Measurements from ENCODE around the gene MKRN1.
A peak's percentile ranks its signal among the peaks of the same experiment; 100 is the strongest.

MKRN1 gene, protein sequence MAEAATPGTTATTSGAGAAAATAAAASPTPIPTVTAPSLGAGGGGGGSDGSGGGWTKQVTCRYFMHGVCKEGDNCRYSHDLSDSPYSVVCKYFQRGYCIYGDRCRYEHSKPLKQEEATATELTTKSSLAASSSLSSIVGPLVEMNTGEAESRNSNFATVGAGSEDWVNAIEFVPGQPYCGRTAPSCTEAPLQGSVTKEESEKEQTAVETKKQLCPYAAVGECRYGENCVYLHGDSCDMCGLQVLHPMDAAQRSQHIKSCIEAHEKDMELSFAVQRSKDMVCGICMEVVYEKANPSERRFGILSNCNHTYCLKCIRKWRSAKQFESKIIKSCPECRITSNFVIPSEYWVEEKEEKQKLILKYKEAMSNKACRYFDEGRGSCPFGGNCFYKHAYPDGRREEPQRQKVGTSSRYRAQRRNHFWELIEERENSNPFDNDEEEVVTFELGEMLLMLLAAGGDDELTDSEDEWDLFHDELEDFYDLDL

DNA sequence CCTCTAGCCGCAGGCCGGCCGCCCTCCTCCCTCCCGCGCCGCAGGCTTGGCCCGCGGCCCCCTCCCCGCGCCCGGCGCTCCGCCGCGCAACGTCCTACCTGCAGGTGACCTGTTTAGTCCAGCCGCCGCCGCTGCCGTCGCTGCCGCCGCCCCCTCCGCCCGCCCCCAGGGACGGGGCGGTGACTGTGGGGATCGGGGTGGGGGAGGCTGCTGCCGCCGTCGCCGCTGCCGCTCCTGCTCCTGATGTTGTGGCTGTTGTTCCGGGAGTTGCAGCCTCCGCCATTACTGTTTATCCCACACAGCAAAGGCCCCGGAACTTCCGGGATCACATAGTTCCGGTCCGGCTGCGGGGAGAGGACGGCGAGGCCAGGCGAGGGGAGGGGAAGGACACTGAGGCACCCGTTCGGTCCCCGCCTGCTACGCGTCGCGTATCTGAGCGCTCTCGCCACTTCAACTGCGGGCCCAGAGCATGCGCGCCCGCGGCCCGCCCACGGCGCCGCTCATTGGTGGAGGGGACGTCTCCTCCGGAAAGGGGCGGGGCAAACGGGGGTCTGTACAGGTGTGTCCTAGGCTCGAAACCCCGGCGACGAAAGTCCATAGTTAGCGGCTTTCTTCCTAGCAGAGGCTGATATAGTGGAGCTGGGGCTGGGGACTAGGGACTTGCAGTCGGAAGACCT lies at the start of gene MKRN1:
TSS of gene MKRN1 (minus strand) at position 444 of the 677 bp plus-strand sequence. CDS start at position 283, 161 bp downstream.
- H3K36me3 ChIP-seq (replicated peaks), result no peaks in the 10 kb centered on the region
- peak within 1 kb of the TSS; percentile 81 for H3K4me3 ChIP-seq (ENCODE audit: low read depth, low read length)
- in situ Hi-C loops (cut with HindIII; ENCODE audit: low pct_ligation_motif_present, low sequenced_read_pairs), result no loop called here
- TF ChIP-seq, protein P1, sequence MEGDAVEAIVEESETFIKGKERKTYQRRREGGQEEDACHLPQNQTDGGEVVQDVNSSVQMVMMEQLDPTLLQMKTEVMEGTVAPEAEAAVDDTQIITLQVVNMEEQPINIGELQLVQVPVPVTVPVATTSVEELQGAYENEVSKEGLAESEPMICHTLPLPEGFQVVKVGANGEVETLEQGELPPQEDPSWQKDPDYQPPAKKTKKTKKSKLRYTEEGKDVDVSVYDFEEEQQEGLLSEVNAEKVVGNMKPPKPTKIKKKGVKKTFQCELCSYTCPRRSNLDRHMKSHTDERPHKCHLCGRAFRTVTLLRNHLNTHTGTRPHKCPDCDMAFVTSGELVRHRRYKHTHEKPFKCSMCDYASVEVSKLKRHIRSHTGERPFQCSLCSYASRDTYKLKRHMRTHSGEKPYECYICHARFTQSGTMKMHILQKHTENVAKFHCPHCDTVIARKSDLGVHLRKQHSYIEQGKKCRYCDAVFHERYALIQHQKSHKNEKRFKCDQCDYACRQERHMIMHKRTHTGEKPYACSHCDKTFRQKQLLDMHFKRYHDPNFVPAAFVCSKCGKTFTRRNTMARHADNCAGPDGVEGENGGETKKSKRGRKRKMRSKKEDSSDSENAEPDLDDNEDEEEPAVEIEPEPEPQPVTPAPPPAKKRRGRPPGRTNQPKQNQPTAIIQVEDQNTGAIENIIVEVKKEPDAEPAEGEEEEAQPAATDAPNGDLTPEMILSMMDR (IDR thresholded peaks at IDR 0.05; ENCODE audit: low read depth, low read length, missing control alignments), result no peak
- no peaks in the 10 kb centered on the region for H3K27me3 ChIP-seq (replicated peaks)
- peak; percentile 86 for DNase-seq
- H3K27ac ChIP-seq, result peak within 1 kb of the TSS; percentile 49

DNA sequence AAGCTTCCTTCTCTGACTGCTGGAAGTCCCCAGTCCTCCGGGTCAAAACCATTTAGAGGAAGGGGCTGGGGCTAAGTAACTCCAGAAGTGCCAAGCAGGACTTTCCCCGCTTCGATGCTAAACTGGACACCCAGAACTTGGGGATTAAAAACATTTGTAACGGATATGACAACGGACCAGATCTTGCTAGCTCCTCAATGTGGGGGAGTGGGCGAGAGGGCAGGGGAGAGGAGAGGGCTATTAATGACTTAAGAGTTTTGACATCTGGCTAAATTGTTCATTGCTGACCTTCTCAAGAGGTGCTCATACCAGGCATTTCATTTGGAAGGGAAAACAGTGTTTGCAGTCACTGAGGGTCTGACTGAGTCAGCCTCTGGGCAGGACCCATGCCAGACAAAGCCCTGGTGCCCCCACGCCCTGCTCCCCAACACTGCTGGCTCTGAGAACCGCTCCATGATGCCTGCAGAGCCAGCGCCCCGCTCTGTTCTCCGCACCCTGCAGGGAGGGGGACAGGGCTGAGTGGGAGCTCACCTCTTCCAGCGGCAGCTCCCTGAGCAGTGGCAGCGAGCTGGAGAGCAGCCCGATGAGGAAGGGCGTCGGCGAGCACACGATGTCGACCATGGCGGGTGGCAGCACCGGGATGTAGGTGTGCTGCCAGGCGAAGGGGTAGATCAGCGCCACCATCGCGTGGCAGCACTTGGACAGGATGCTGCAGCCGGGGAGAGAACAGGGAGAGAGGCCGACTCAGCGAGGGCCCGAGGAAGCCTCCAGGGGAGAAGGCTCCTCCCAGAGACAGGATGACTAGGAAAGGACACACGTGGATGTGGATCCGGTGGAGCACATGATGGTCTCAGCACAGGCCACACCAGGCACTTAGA lies 47.7 kb upstream of the MKRN1 start:
- TF ChIP-seq, protein P1 (IDR thresholded peaks at IDR 0.05; ENCODE audit: low read depth, low read length, missing control alignments), result no peak
- no peak overlapping the region for H3K27ac ChIP-seq
- in situ Hi-C loops (cut with HindIII; ENCODE audit: low pct_ligation_motif_present, low sequenced_read_pairs), result no loop called here
- no peak overlapping the region for H3K4me3 ChIP-seq (ENCODE audit: low read depth, low read length)
- DNase-seq, result no peak
- no peaks in the 10 kb centered on the region for H3K36me3 ChIP-seq (replicated peaks)
- H3K27me3 ChIP-seq (replicated peaks), result no peaks in the 10 kb centered on the region

DNA sequence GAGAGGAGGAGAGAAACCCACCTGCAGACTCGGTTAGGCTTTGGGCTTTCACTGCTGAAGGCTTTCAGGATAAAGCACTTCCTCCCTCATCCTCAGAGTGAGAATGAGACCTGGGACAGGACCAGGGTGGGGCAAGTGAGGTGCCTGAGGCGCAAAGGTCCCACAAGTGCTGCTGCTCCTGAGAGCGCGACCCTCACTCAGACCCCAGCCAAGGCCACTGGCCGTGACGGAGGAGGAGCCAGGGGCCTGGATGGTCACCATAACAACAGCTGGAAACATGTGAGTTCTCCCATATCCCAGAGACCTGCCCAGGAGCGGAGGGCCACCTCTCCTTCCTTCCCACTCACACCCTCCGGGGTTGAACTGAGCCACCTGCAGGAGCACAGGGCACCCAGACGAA lies 46.9 kb upstream of the MKRN1 start:
- in situ Hi-C loops (cut with HindIII; ENCODE audit: low pct_ligation_motif_present, low sequenced_read_pairs), result no loop called here
- DNase-seq, result no peak
- Histone ChIP-seq H3K27me3 (replicated peaks) (no peaks in the 10 kb centered on the region), H3K4me3 (ENCODE audit: low read depth, low read length) (no peak overlapping the region), H3K36me3 (replicated peaks) (no peaks in the 10 kb centered on the region), H3K27ac (no peak overlapping the region)
- TF ChIP-seq, protein P1 (IDR thresholded peaks at IDR 0.05; ENCODE audit: low read depth, low read length, missing control alignments), result no peak

DNA sequence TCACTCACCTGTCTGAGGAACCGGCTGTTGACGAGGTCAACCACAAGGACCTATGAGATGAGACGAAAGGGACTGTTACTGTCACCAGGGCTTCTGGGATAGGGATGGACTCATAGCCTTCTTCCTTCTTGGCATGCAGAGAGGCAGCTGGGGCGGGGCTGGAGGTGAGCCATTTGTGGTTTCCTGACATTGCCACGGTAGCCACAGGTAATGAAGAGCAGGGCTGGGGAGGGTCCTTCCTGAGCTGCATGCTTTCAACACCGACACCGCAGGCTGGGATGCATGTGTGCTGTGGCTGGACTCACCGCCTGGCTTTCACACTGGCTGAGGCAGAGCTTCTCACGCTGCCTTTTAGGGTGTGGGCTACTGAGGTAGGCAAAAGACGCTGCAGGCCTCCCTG lies 46.4 kb upstream of the MKRN1 start:
- TF ChIP-seq, protein P1 (IDR thresholded peaks at IDR 0.05; ENCODE audit: low read depth, low read length, missing control alignments), result no peak
- in situ Hi-C loops (cut with HindIII; ENCODE audit: low pct_ligation_motif_present, low sequenced_read_pairs), result no loop called here
- H3K36me3 ChIP-seq (replicated peaks), result no peaks in the 10 kb centered on the region
- H3K4me3 ChIP-seq (ENCODE audit: low read depth, low read length), result no peak overlapping the region
- H3K27ac ChIP-seq, result no peak overlapping the region
- no peak for DNase-seq
- no peaks in the 10 kb centered on the region for H3K27me3 ChIP-seq (replicated peaks)

- in situ Hi-C loops (cut with HindIII; ENCODE audit: low pct_ligation_motif_present, low sequenced_read_pairs), result no loop called here
- no peak overlapping the region for H3K27ac ChIP-seq
- no peaks in the 10 kb centered on the region for H3K36me3 ChIP-seq (replicated peaks)
- no peak overlapping the region for H3K4me3 ChIP-seq (ENCODE audit: low read depth, low read length)
- DNase-seq, result no peak
- no peaks in the 10 kb centered on the region for H3K27me3 ChIP-seq (replicated peaks)
- TF ChIP-seq, protein P1 (IDR thresholded peaks at IDR 0.05; ENCODE audit: low read depth, low read length, missing control alignments), result no peak
These were observed 42.1 kb upstream of the MKRN1 start for GRCh38 chr7:140521421-140521820.
